Measurements from ENCODE around the gene FREM1.

GRCh38 chr9:14686168-14686567 is 224.1 kb downstream of the FREM1 start:
- no peak for TF ChIP-seq CTCF (IDR thresholded peaks at IDR 0.05)
- no peak for TF ChIP-seq POLR2AphosphoS5 (IDR thresholded peaks at IDR 0.05)
- no peak for TF ChIP-seq POLR2A (IDR thresholded peaks at IDR 0.05)

Data from breast epithelium (tissue), 3 donors.